HFF-Myc (cell line): ENCODE results near the gene DLG1.

ENCODE experiments used
- DNase-seq: peaks from one replicate; pipeline ENCODE4 v3.0.0-alpha.2; 2011; ENCODE audit warnings: low read depth; ENCODE audit errors: extremely low read depth
- H3K4me3 ChIP-seq: replicated peaks from 2 replicates; pipeline ENCODE4 v1.5.1; 2011; ENCODE audit warnings: low read depth, mild to moderate bottlenecking, control low read depth, low read length
- TF ChIP-seq, protein P1 (sequence below): IDR thresholded peaks from 2 replicates; pipeline ENCODE4 v1.5.1; 2012; ENCODE audit warnings: mild to moderate bottlenecking, low read depth, low read length, control low read depth; ENCODE audit errors: missing control alignments

The DLG1 gene

DNA sequence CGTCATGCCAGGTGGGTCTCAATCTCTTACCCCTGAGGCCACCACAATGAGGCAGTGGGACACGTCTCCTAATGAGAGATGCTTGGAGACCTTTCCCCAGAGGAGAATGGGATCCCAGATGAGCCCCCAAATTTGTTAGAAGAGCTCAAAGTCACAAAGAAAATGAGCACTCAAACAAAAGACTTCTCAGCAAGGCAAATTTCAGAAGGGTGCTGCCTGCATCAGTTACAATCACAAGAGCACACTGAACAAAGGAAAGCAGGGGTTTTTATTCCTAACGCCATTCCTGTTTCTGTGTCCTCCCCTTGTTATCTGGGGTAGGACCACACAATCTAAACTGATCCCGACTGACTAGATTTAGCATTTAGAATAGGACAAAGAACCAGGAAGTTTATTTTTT, 50.1 kb downstream of the DLG1 start:
- no peak overlapping the region for H3K4me3 ChIP-seq
- TF ChIP-seq, protein P1, sequence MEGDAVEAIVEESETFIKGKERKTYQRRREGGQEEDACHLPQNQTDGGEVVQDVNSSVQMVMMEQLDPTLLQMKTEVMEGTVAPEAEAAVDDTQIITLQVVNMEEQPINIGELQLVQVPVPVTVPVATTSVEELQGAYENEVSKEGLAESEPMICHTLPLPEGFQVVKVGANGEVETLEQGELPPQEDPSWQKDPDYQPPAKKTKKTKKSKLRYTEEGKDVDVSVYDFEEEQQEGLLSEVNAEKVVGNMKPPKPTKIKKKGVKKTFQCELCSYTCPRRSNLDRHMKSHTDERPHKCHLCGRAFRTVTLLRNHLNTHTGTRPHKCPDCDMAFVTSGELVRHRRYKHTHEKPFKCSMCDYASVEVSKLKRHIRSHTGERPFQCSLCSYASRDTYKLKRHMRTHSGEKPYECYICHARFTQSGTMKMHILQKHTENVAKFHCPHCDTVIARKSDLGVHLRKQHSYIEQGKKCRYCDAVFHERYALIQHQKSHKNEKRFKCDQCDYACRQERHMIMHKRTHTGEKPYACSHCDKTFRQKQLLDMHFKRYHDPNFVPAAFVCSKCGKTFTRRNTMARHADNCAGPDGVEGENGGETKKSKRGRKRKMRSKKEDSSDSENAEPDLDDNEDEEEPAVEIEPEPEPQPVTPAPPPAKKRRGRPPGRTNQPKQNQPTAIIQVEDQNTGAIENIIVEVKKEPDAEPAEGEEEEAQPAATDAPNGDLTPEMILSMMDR: no peak
- DNase-seq: no peak

DNA sequence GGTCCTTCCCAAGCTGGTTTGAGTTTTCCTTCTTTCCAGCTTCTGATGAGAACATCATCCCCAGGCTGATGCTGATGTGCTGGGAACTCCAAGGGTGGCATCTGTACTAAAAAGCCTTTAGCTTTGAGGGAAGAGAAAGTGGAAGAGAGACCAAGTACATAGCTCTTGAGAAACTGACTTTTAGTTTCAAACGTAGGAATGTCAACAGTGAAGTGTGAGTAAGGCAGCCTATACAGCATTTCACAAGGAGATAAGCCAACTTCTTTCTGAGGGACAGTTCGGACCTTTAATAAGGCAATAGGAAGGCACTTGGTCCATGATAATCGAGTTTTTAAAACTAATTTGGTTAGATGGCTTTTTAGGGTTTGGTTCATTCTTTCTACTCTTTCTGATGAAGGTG, 53.7 kb downstream of the DLG1 start:
- TF ChIP-seq, protein P1: no peak
- no peak overlapping the region for H3K4me3 ChIP-seq
- DNase-seq: no peak

DNA sequence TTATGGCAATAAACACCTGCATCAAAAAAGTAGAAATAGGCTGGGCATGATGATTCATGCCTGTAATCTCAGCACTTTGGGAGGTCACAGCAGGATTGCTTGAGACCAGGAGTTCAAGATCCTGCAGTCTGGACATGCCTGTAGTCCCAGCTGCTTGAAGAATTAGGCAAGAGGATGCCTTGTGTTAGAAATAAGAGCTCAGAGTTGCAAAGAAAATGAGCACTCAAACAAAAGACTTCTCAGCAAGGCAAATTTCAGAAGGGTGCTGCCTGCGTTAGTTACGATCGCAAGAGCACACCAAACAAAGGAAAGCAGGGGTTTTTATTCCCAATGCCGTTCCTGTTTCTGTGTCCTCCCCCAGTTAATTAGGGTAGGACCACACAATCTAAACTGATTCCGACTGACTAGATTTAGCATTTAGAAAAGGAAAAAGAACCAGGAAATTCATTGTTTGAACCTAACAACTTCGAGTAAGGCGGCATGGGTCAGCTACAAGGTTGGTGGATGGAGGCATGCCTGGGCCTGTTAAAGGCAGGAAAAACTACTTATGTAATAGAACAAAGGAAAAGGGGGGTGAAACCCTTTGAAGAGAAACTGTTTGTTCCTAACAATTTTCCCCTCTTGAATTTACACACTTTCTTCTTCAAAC, 55.5 kb downstream of the DLG1 start:
- DNase-seq: no peak
- no peak overlapping the region for H3K4me3 ChIP-seq
- TF ChIP-seq, protein P1: no peak

DNA sequence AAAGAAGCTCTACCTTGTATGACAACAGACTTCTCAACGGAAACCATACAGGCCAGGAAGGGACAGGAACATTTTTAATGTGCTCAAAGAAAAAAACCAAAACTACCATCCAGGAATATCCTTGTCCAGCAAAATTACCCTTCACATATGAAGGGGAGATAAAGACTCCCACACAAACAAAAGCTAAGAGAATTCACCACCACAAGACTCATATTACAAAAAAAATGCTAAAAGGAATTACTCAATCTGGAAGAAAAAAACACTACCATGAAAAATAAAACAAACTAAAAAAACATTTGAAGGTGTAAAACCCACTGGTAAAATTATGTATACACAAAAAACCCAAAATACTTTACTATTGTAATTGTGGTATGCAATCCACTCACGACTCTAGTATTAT, 57.2 kb downstream of the DLG1 start:
- H3K4me3 ChIP-seq: no peak overlapping the region
- TF ChIP-seq, protein P1: no peak
- DNase-seq: no peak

DNA sequence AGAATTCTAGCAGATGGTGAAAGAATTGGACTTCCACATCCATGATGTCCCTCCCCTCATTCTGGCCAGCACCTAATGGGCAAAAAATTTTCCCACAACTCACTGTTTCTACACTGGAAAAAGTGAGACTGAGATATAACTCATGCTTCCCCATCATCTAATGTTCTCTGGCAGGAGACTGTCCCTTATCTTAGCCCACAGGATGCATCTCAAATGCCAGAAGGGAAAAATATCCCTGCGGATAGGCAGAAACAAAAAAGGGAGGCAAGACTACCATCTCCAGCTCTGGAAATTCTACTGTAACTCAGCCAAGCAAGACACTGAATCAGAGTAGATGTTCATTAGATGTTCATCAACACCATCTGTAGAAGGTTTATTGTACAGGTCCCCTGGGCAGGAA, 58.6 kb downstream of the DLG1 start:
- TF ChIP-seq, protein P1: no peak
- DNase-seq: no peak
- no peak overlapping the region for H3K4me3 ChIP-seq

DNA sequence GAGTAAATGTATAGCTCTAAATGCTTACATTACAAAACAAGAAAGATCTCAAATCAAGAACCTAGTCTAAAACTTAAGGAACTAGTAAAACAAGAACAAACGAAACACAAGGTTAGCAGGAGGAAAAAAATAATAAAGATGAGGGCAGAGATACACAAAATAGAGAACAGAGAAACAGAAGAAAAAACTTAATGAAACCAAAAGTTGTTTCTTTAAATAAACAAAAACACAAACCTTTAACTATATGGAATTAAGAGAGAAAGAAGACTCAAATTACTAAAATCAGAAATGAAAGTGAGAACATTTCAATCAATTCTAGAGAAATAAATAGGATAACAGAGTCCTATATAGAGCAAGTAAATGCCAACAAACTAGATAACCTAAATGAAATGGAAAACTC, 59.6 kb downstream of the DLG1 start:
- TF ChIP-seq, protein P1: no peak
- no peak overlapping the region for H3K4me3 ChIP-seq

DNA sequence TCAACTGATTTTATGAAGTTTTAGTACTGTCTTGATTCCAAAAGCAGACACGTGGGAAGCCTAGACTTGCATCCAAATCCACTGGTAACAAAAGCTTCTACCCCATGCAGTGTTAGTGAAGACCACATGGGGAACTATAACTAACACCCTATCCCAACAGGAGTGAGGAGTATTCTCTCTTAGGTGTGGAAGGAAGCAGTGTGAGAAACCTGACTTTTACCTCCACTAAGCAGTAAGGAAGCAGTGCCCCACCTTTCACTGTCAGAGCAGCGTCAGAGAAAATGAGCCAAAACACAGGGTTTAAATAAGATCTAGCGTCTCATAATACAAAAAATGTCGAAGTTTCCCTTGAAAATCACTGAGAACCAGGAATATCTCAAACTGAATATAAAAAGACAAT, 60.5 kb downstream of the DLG1 start:
- H3K4me3 ChIP-seq: no peak overlapping the region
- TF ChIP-seq, protein P1: no peak

More for the DNA sequence above, 59.6 kb downstream of the DLG1 start:
- no peak for DNase-seq

More for the DNA sequence above, 60.5 kb downstream of the DLG1 start:
- DNase-seq: no peak
